Duodenal mucosa (tissue), 2 donors: ENCODE measurements around the gene GPSM1.

Experiments
- H3K27ac ChIP-seq: one replicate; pipeline ENCODE4 v1.7.0; 2013; ENCODE audit warnings: low read depth, low read length
- H3K27me3 ChIP-seq, 2 donors: one replicate each; pipeline ENCODE4 v1.7.0; 2013; ENCODE audit warnings: low read length in 2 of 2, control low read depth in 1 of 2; ENCODE audit not compliant: insufficient read depth in 2 of 2, control insufficient read depth in 1 of 2
- H3K36me3 ChIP-seq, 2 donors: one replicate each; pipeline ENCODE4 v1.7.0; 2013; ENCODE audit warnings: low read length in 2 of 2, control low read depth in 1 of 2; ENCODE audit not compliant: insufficient read depth in 2 of 2, control insufficient read depth in 1 of 2
- H3K4me1 ChIP-seq, 2 donors: one replicate each; pipeline ENCODE4 v1.7.0; 2013; ENCODE audit warnings: low read length in 2 of 2, control low read depth in 1 of 2; ENCODE audit not compliant: insufficient read depth in 2 of 2, control insufficient read depth in 1 of 2
- H3K4me3 ChIP-seq, 2 donors: one replicate each; pipeline ENCODE4 v1.7.0; 2013; ENCODE audit warnings: low read length in 2 of 2, low read depth in 1 of 2
- H3K9ac ChIP-seq, 2 donors: one replicate each; pipeline ENCODE4 v1.7.0; 2013; ENCODE audit warnings: low read length in 2 of 2, low read depth in 1 of 2
- H3K9me3 ChIP-seq, 2 donors: one replicate each; pipeline ENCODE4 v1.7.0; 2013; ENCODE audit warnings: low read length in 2 of 2, control low read depth in 1 of 2; ENCODE audit not compliant: control insufficient read depth in 1 of 2

Gene GPSM1

DNA sequence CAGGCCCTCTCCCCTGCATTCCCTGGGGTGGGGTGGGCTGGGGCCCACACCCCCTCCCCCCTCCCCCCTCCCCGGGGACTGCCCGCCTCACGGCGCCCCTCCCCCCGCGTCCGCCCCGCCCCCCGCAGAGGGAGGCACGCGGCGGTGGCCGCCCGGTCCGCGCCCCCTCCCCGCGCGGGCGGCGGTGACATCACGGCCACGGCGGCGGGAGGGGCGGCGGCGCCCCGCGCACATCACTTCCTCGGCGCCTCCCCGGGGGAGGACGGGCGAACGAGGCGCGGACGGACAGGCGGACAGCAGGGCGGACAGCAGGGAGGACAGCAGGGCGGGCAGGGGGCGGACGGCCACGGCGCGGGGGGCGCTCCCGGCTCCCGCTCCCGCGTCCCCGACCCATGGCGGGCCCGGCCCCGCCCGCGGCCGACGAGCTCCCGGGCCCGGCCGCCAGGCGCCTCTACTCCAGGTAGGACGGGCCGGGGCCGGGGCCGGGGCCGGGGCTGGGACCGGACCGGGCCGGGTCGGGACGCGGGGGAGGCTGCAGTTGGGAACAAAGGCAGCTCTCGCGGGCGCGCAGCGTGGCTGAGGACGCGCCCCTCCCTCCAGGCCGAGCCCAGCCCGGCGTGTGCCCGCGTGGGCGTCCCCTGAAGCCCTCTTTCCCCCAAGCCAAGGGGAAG, at the start of gene GPSM1:
Gene GPSM1, plus strand, starts transcription at position 236 of the 671 bp plus-strand sequence. Its CDS starts 157 bp downstream, at position 393.
- H3K9me3 ChIP-seq, result no peaks in the 10 kb centered on the region
- H3K36me3 ChIP-seq, result no peaks in the 10 kb centered on the region
- H3K4me1 ChIP-seq, result peaks cover 0 to 18% of the 10 kb centered on the region in 2 donors
- peaks cover 5 to 19% of the 10 kb centered on the region in 2 donors for H3K27me3 ChIP-seq
- peak within 1 kb of the TSS; percentile 25 to 32 for H3K9ac ChIP-seq
- peak within 1 kb of the TSS; percentile 42 for H3K27ac ChIP-seq
- H3K4me3 ChIP-seq, result peak within 1 kb of the TSS; percentile 45 to 50

DNA sequence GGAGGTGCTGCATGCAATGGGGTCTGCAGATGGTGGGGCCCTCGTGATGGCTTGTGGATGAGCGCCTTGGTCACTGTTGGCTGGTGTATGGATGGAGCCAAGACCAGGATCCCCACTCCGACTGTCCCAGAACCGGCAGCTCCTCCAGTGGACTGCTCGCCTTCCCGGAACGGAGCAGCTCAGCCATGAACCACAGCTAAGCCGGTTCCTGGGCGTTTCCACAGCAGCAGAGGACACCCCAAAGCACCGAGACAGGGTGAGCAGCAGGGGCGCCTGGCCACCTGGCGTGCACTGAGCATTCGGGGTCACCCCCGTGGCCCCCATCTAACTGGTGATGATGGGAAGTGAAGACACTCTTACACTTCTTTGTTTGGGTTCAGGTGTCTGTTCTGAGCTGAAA, 49.6 kb upstream of the GPSM1 start:
- Histone ChIP-seq H3K4me1 (peaks cover 0 to 8% of the 10 kb centered on the region in 2 donors), H3K9ac (no peak overlapping the region), H3K36me3 (no peaks in the 10 kb centered on the region), H3K9me3 (no peaks in the 10 kb centered on the region), H3K27me3 (peaks cover 0 to 7% of the 10 kb centered on the region in 2 donors), H3K27ac (no peak overlapping the region), H3K4me3 (no peak overlapping the region)

DNA sequence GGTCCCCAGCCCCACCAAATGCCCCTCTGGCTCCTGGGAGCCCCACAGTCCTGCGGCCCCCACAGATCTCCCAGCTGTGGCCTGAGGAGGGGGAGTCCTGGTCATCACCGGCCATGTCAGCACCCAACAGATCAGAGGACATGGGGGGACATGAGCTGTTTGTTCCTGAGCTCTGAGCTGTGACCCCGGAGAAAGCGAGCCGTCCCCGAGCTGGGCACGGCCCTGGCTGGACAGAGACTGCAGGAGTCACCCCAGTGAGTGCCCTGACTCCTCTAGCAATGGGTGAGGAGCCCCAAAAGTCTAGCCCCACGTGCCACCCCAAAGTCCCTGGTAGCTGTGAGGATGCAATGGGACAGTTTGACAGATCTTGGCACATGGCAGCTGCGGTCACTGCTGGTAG, 49.1 kb upstream of the GPSM1 start:
- Histone ChIP-seq H3K4me1 (peaks cover 0 to 9% of the 10 kb centered on the region in 2 donors), H3K4me3 (no peak overlapping the region), H3K36me3 (no peaks in the 10 kb centered on the region), H3K9me3 (no peaks in the 10 kb centered on the region), H3K9ac (no peak overlapping the region), H3K27ac (no peak overlapping the region), H3K27me3 (peaks cover 0 to 7% of the 10 kb centered on the region in 2 donors)

DNA sequence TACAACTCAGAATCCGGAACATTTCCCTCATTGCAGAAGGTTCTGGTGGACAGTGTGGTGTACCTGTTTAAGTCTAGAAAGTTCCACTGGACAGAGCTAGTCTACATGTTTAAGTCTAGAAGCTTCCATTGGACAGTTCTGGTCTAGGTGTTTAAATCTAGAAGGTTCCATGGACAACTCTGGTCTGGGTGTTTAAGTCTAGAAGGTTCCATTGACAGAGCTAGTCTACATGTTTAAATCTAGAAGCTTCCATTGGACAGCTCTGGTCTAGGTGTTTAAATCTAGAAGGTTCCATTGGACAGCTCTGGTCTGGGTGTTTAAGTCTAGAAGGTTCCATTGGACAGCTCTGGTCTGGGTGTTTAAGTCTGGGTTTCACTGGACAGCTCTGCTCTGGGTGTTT, 48.4 kb upstream of the GPSM1 start:
- Histone ChIP-seq H3K27me3 (peaks cover 0 to 7% of the 10 kb centered on the region in 2 donors), H3K27ac (no peak overlapping the region), H3K36me3 (no peaks in the 10 kb centered on the region), H3K9ac (no peak overlapping the region), H3K9me3 (no peaks in the 10 kb centered on the region), H3K4me3 (no peak overlapping the region), H3K4me1 (peaks cover 0 to 14% of the 10 kb centered on the region in 2 donors)

GRCh38 chr9:136279471-136279870, 47.9 kb upstream of the GPSM1 start:
- H3K36me3 ChIP-seq, result no peaks in the 10 kb centered on the region
- H3K4me3 ChIP-seq, result no peak overlapping the region
- H3K27me3 ChIP-seq, result peaks cover 0 to 7% of the 10 kb centered on the region in 2 donors
- H3K9me3 ChIP-seq, result no peaks in the 10 kb centered on the region
- H3K4me1 ChIP-seq, result peaks cover 0 to 14% of the 10 kb centered on the region in 2 donors
- no peak overlapping the region for H3K9ac ChIP-seq
- no peak overlapping the region for H3K27ac ChIP-seq

DNA sequence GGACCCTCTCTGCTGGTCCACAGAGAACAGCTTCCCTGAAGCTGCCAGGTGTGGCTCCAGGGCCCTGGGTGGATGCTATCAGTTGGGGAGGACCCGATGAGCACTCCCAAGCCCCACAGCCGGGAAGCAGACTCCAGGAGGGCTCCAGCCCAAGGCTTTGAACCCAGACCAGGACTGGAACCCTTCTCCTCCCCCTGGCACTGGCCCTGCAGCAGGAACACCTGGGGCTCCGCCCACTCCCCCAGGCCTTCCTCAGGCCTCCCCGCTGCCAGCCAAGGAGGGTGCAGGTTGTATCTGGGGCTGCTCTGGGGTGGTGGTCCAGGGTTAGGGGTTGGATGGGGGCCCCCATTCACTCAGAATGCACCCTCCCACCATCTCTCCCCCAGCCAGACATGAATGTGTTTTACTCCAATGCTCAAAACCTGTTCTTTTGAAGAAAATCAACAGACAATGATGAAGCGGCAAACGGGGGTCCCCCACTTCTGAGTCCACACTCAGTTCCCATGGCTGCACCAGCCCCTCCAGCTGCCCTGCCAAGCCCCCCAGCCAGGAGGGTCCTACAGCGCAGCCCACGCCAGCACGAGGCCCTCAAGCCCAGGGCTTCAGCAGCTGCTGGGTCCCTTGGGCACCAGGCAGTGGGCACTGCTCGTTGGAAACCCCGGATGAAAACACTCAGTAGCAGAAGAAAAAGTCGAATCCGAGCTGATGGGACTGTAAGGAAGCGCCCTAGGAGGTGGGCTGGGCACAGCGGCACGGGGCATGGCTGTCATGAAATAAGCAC, 46.6 kb upstream of the GPSM1 start:
- Histone ChIP-seq H3K4me3 (no peak overlapping the region), H3K36me3 (no peaks in the 10 kb centered on the region), H3K9me3 (no peaks in the 10 kb centered on the region), H3K27ac (no peak overlapping the region), H3K9ac (no peak overlapping the region), H3K27me3 (peaks cover 0 to under 1% of the 10 kb centered on the region in 2 donors), H3K4me1 (peaks cover 0 to 14% of the 10 kb centered on the region in 2 donors)

DNA sequence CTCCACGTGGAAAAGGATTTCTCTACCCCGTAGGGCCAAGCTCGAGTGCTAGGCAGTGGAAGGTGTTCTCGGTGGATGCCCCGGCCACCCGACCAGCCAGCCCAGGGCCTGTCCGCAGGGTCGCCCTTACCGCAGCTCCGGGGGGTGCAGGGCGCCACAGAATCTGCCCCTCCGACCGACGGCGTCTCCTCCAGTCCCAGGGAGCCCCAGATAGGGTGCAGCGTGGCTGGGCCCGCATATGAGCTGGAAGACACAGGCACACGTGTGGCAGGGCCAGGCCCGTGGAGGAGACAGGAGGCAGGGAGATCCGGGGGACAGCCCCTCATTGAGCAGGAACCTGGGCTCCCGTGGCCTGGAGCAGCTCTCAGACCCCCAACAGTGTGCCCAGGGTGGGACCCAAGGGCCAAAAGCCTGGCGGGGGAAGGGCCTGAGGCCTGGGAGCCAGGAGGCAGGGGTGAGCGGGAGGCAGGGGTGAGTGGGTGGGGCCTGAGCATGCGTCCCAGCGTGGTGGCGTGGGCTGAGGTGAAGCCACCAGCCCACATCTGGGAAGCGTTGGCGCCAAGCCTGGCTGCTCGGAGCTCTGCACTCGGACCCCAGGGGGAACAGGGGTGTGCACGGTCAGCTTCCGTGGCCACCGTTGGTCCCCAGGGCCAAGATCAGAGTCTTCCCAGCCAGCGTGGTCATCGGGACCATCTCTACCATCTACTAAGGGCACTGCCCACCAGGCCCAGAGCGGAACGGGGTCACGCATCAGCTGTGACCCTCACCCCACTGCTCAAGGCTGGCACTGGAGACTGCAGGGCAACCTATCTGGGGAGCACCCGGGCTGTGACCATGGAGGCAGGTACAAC, 45.7 kb upstream of the GPSM1 start:
- no peaks in the 10 kb centered on the region for H3K36me3 ChIP-seq
- H3K27me3 ChIP-seq, result no peaks in the 10 kb centered on the region
- no peak overlapping the region for H3K4me3 ChIP-seq
- no peaks in the 10 kb centered on the region for H3K9me3 ChIP-seq
- H3K4me1 ChIP-seq, result peaks cover 0 to 14% of the 10 kb centered on the region in 2 donors
- no peak overlapping the region for H3K9ac ChIP-seq
- H3K27ac ChIP-seq, result no peak overlapping the region

DNA sequence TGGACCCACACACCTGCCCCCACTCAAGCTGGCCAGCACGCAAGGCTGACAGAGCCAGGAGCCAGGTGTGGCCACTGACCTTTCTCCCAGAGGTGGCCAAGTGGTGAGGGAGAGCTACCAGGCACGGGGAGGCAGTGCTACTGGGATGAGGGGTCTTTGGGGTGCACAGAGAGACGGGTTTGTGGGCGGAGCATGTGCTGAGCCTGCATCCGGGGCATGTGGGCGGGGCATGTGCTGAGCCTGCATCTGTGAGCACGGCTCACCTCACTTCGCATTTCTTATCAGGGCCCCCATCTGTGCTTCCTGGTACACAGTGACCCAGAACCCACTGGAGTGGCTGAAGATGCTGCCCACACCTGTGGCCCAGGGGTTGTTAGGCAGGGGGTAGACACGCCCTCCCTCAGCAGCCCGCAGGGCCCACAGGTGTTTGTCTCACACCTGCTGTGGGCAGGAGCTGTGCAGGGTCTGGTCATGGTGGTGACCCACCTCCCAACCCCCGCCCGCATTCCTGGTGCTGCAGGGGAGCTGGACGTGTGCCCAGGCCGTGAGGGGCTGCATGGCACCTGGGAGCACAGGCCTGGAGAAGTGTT, 45.0 kb upstream of the GPSM1 start:
- H3K9ac ChIP-seq, result no peak overlapping the region
- H3K4me3 ChIP-seq, result no peak overlapping the region
- H3K36me3 ChIP-seq, result no peaks in the 10 kb centered on the region
- H3K4me1 ChIP-seq, result peaks cover 0 to 14% of the 10 kb centered on the region in 2 donors
- no peak overlapping the region for H3K27ac ChIP-seq
- no peaks in the 10 kb centered on the region for H3K9me3 ChIP-seq
- no peaks in the 10 kb centered on the region for H3K27me3 ChIP-seq

GRCh38 chr9:136283291-136284235, 43.8 kb upstream of the GPSM1 start:
- H3K9ac ChIP-seq, result peak overlapping the region; percentile 14 to 51
- peaks cover 0 to 14% of the 10 kb centered on the region in 2 donors for H3K4me1 ChIP-seq
- peak overlapping the region; percentile 26 to 61 for H3K4me3 ChIP-seq
- no peak overlapping the region for H3K27ac ChIP-seq
- H3K9me3 ChIP-seq, result no peaks in the 10 kb centered on the region
- no peaks in the 10 kb centered on the region for H3K27me3 ChIP-seq
- H3K36me3 ChIP-seq, result no peaks in the 10 kb centered on the region
